Hindlimb muscle (tissue), 1 donor: ENCODE results near the gene FADS1. TPM values are rescaled to one million over a fixed set of nuclear protein-coding genes. Genes with fewer than 3 reads are reported as not detected.

ENCODE experiments used
- DNase-seq: peaks from one replicate; pipeline ENCODE4 v3.0.0-alpha.2; 2013
- polyA plus RNA-seq: library from polyadenylated mRNA; unstranded; fragments of 120-200 nt; gene quantifications from one replicate; pipeline ENCODE4 v1.2.1, GENCODE V29; 2013; ENCODE audit not compliant: insufficient read length

Gene FADS1
- polyA plus RNA-seq, 1 donor, result 16.3 TPM

- DNase-seq, result no peak
Observed at GRCh38 chr11:61757213-61757862, 59.5 kb downstream of the FADS1 start.

DNA sequence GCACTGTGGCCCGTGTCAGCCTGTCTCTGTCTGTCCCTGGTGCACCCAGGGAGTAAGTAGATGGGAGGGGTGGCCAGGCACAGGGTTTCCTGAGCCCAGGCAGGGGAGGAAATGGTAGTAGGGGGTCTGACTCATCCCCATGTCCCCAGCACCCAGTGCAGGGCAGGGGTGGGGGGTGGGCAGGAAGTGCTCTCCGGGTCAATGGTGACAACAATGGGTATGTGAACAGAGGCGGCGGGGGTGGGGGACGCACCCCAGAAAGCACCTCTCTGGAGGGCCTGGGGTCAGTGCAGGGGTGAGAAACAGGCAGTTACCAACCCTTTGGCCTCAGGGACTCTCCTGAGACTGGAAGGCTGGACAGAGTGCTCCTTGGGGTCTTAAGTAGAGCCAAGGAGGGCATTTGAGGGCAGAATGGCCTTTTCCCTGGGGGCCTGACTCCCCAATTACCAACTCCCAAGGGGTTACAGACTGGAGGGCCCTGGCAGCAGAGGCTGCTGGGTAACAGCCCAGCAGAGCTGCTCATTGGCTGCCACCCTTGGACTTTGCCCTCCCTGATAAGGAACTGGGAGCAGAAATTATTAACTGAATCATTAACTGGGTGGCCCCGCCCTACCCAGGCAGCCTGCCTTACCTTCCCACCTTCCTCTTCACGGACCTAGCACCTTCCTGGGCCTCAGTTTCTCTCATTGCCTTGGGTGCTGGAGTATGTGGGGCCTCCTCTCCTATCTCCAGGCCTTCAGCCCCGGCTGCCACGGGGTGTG is 60.2 kb downstream of the FADS1 start:
- no peak for DNase-seq

DNA sequence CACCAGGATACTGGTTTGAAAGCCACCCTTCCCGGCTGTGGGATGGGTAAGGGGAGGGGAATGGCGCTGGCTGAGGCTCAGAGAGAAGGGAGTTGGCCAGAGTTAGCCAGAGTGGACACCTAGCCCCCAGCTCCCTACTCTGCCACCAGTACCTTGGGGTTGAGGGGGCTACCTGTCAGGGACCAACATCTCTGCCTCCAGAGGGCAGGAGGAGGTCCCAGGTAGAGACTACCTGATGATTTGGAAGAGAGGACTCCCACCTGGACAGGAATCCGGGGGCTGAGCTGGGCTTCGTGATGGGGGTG is 60.7 kb downstream of the FADS1 start:
- DNase-seq, result no peak

DNA sequence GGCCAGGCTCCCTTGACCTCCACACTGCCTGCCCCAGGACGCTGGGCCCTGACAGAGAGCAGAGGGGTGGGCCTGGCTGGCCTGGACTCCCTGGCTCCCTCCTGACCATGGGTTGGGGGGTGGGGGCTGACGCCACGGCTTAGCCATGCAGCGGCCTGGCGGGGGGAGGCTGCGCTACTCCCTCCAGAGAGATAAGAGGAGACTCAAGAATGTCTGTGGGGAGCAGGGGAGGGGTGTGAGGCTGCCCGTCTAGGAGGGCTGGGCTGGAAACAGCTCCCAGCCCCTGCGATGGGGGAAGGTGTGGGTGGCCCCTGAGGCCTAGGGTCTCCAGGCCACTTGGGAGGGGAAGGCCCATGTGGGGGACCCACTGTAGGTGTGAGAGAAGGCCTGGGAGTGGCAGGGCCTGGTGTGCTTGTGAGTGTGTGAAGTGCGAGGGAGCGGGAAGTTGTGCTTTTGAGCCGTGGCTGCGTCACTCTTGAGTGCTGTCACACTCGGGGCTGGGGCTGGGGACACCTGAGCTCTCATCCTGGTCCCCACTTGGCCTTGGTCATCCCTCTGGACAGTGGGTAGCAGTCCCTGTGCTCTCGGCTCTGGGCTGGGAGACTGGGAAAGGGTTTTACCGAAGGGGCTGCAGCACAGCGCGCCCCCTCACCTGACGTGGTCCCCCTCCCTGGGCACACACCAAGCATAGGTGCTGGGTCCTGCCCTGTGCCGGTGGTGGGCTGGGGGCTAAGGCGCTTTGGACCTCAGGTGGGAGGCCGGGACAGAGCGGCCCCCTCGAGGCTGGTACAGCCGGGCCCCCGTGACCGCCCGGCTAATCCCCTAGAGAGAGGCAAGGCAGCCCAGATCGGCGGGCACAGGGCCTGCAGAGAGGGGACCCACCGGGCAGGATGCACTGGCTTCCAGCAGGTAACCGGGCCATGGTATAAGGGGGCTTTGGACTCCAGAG is 62.0 kb downstream of the FADS1 start:
- DNase-seq, result no peak

GRCh38 chr11:61753672-61754071 is 63.1 kb downstream of the FADS1 start:
- no peak for DNase-seq

DNA sequence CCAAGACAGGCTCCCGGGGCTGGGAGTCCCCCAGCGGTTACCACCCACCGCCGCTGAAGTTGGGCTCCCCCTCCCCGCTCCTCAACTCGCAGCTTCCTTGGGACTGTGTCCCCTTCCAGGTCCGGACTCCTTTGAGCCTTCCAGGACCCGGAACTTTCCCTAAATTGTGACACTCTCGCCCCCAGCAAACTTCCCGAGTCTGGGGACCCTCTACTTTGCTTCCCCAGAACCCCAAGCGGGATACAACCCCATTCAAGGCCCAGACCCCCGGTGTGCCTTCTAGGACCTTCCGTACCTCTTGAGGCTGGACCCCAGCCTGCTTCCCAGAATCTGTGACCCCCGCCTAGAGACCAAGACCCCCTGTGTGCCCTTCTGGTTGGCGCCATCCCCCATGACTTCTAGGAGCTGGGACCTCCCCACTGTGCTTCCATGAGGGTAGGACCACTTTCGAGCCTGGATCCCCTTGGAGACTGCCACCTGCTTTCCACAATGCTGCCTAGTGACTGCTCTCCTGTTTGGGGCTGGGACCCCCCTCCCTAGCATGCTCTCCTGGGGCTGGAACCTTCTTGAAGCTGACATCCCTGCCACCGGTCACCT is 63.8 kb downstream of the FADS1 start:
- no peak for DNase-seq

- peak; percentile 51 for DNase-seq
Observed at GRCh38 chr11:61752117-61752924, 64.5 kb downstream of the FADS1 start, which contains the start of gene MYRF. Gene MYRF, plus strand, starts transcription at chr11:61752636. Its CDS starts 109 bp downstream, at chr11:61752745.

GRCh38 chr11:61751384-61751783 is 65.4 kb downstream of the FADS1 start:
- DNase-seq, result no peak

- DNase-seq, result no peak
Observed at GRCh38 chr11:61750631-61751273, 66.1 kb downstream of the FADS1 start.

Other genes with a start within 250 kb of the FADS1 start
- gene SYT7, start 235.9 kb downstream of the FADS1 start, polyA plus RNA-seq, result 3.4 TPM
- gene DAGLA, start 136.6 kb downstream of the FADS1 start, polyA plus RNA-seq, result 8.2 TPM
- 1.5 TPM for gene MYRF, start 64.4 kb downstream of the FADS1 start, polyA plus RNA-seq
- gene TMEM258, start 24.4 kb downstream of the FADS1 start, polyA plus RNA-seq, result 139 TPM
- gene FEN1, start 24.1 kb downstream of the FADS1 start, polyA plus RNA-seq, result 14.3 TPM
- gene FADS2, start 11.3 kb upstream of the FADS1 start, polyA plus RNA-seq, result 77.5 TPM
- gene FADS3, start 74.5 kb upstream of the FADS1 start, polyA plus RNA-seq, result 49.6 TPM
- gene RAB3IL1, start 100.6 kb upstream of the FADS1 start, polyA plus RNA-seq, result 31.7 TPM
- 4.8 TPM for gene BEST1, start 133.3 kb upstream of the FADS1 start, polyA plus RNA-seq
- gene FTH1, start 150.6 kb upstream of the FADS1 start, polyA plus RNA-seq, result 1,681 TPM